ENCODE data around the gene TRRAP.

- no peak for TF ChIP-seq CTCF (IDR thresholded peaks at IDR 0.05 in 4 of 5, conservative IDR thresholded peaks at IDR 0.05 in 1 of 5)
- TF ChIP-seq POLR2A (IDR thresholded peaks at IDR 0.05): no peak
These were observed 100.3 kb downstream of the TRRAP start for GRCh38 chr7:98978672-98979071.
